ENCODE data around the gene CRX.

DNA sequence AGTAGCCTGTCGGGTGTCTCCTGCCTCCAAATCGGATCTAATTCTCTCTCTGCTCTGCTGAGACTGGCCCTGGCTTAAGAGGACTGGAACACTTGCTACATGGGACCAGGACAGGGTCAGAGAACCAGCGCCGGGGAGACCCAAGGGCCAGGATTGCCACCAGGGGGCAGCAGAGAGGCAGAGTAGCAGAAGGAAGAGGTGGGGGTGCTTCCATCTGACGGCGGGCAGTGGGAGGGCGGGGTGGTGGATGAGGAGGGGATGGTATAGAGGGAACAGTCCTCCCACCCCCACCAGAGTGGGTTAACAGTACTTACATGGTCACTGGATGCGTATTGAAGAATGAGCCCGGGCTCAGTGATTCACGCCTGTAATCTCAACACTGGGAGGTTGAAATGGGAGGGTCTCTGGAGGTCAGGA, 31.3 kb upstream of the CRX start:
- TF ChIP-seq POLR2A (IDR thresholded peaks at IDR 0.05; ENCODE audit: low read length) (no peak), GATA1 (IDR thresholded peaks at IDR 0.05; ENCODE audit: low read depth, low read length) (no peak)

Data from erythroblast (primary cell).